GM23248 (cell line): Measurements from ENCODE around the gene RIMBP3C.
"Not testable (repeated sequence)": the region's sequence is repeated elsewhere in the genome, so short reads cannot be mapped to it uniquely, and the experiment has no call there.

Experiments
- EZH2 ChIP-seq: fragments of 200-600 bp; sonication (generic); IDR thresholded peaks from 2 replicates; pipeline ENCODE4 v1.6.1; 2018; ENCODE audit warnings: antibody characterized with exemption, mild to moderate bottlenecking; ENCODE audit not compliant: insufficient read depth, poor library complexity, severe bottlenecking
- EZH2phosphoT487 ChIP-seq: fragments of 200-600 bp; sonication (generic); IDR thresholded peaks from 2 replicates; pipeline ENCODE4 v1.6.1; 2018; ENCODE audit warnings: antibody characterized with exemption, moderate library complexity, mild to moderate bottlenecking, low read depth; ENCODE audit not compliant: insufficient read depth

DNA sequence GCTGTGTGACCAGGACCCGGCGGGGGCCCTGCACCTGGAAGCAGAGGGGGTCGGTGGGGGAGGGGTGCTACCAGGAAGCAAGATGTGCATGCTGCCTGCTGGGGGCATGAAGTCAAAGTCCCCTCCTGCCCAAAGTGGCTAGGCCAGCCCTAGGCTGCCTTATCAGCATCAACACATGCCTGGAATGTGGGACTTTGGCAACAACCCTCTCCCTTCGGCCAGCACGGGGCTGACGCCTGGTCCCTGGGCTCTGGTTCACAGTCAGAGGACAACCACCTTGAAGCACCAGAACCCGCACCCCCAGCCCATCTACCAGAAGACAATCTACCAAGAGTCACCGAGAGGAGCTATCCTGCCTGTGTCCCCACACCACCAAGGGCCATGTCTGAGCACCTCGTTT, 40.9 kb downstream of the RIMBP3C start:
- not testable (repeated sequence) for TF ChIP-seq EZH2, EZH2phosphoT487
